Measurements from ENCODE around the gene ATXN7L1. TPM values are rescaled to one million over a fixed set of nuclear protein-coding genes. Genes with fewer than 3 reads are reported as not detected.

Gene ATXN7L1
- total RNA-seq, 1 donor from 2014 or later = 16.2 TPM

GRCh38 chr7:105872491-105872890 is 3.9 kb downstream of the ATXN7L1 start:
- H3K4me1 ChIP-seq = peaks cover 17% of the 10 kb centered on the region
- DNase-seq (ENCODE audit: extremely low spot score in 2 of 2) = no peak
- intact Hi-C loops (cut with DNase I) = no loop called here
- no peak overlapping the region for H3K27ac ChIP-seq
- no peaks in the 10 kb centered on the region for H3K36me3 ChIP-seq
- no peaks in the 10 kb centered on the region for H3K27me3 ChIP-seq
- H3K9me3 ChIP-seq = no peaks in the 10 kb centered on the region
- TF ChIP-seq POLR2A (IDR thresholded peaks at IDR 0.05) = no peak
- TF ChIP-seq, protein P1, sequence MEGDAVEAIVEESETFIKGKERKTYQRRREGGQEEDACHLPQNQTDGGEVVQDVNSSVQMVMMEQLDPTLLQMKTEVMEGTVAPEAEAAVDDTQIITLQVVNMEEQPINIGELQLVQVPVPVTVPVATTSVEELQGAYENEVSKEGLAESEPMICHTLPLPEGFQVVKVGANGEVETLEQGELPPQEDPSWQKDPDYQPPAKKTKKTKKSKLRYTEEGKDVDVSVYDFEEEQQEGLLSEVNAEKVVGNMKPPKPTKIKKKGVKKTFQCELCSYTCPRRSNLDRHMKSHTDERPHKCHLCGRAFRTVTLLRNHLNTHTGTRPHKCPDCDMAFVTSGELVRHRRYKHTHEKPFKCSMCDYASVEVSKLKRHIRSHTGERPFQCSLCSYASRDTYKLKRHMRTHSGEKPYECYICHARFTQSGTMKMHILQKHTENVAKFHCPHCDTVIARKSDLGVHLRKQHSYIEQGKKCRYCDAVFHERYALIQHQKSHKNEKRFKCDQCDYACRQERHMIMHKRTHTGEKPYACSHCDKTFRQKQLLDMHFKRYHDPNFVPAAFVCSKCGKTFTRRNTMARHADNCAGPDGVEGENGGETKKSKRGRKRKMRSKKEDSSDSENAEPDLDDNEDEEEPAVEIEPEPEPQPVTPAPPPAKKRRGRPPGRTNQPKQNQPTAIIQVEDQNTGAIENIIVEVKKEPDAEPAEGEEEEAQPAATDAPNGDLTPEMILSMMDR (IDR thresholded peaks at IDR 0.05) = no peak
- TF ChIP-seq POLR2AphosphoS5 (IDR thresholded peaks at IDR 0.05; ENCODE audit: insufficient read depth in 1 of 2, low read depth in 1 of 2) = no peak
- H3K4me3 ChIP-seq = no peak overlapping the region

DNA sequence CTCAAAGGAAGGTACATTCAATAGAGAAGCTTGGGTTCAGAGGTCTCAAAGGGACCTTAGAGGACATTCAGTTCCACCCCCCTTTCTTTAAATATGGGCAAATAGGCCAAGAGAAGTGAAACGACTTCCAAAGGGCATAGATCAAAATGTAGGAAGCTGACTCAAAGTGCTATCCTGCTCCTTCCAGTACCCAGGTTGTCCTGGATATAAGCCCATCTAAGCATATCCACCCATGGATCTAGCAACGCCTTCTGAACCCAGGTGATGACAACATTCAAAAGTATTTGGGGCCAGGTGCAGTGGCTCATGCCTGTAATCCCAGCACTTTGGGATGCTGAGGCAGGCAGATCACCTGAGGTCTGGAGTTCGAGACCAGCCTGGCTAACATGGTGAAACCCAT is 5.3 kb downstream of the ATXN7L1 start:
- H3K9me3 ChIP-seq = no peaks in the 10 kb centered on the region
- no peak overlapping the region for H3K4me3 ChIP-seq
- peaks cover 17% of the 10 kb centered on the region for H3K4me1 ChIP-seq
- no peak overlapping the region for H3K27ac ChIP-seq
- no peaks in the 10 kb centered on the region for H3K36me3 ChIP-seq
- intact Hi-C loops (cut with DNase I) = no loop called here
- TF ChIP-seq POLR2A (IDR thresholded peaks at IDR 0.05) (no peak), POLR2AphosphoS5 (IDR thresholded peaks at IDR 0.05; ENCODE audit: insufficient read depth in 1 of 2, low read depth in 1 of 2) (no peak)
- TF ChIP-seq, protein P1 (IDR thresholded peaks at IDR 0.05) = no peak
- no peaks in the 10 kb centered on the region for H3K27me3 ChIP-seq
- no peak for DNase-seq (ENCODE audit: extremely low spot score in 2 of 2)

DNA sequence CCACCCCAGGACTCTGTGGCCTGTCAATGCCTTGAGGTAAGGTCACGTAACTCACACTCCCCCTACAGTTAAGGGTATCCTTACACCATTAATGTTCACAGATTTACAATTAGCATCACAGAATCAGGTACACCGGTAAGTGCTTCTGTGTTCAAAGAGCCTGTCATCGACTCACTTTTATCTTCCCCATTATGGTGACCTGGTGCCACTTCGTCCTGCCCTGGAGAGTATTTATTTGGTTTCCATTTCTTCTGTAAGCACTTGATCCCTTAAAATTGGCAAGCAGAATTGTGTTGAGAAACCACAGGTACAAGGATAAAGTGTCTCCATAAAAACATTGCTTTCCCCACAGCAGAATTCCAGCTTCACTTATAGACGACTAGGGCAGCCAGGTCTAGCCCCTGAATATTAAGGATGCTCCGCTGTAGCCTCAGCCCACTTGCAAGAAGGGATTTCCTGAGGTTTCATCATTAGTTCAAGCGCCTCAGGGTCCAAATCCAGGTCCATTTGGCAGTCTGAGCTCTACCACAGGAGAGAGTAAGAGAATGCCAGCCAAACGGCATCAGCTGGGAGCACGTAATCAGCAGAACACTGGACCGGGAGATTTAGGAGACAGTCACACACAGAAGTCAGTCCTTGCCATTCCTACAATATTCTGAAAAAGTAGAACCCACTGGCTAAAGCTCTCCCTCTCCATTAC is 10.1 kb downstream of the ATXN7L1 start:
- TF ChIP-seq, protein P1 (IDR thresholded peaks at IDR 0.05) = no peak
- no peak for TF ChIP-seq POLR2AphosphoS5 (IDR thresholded peaks at IDR 0.05; ENCODE audit: insufficient read depth in 1 of 2, low read depth in 1 of 2)
- TF ChIP-seq POLR2A (IDR thresholded peaks at IDR 0.05) = no peak
- Histone ChIP-seq H3K9me3 (no peaks in the 10 kb centered on the region), H3K36me3 (no peaks in the 10 kb centered on the region), H3K27ac (no peak overlapping the region), H3K4me3 (no peak overlapping the region), H3K27me3 (no peaks in the 10 kb centered on the region), H3K4me1 (no peaks in the 10 kb centered on the region)
- intact Hi-C loops (cut with DNase I) = no loop called here
- DNase-seq (ENCODE audit: extremely low spot score in 2 of 2) = no peak

- TF ChIP-seq, protein P1 (IDR thresholded peaks at IDR 0.05) = no peak
- TF ChIP-seq POLR2A (IDR thresholded peaks at IDR 0.05) (no peak), POLR2AphosphoS5 (IDR thresholded peaks at IDR 0.05; ENCODE audit: insufficient read depth in 1 of 2, low read depth in 1 of 2) (no peak)
- Histone ChIP-seq H3K4me1 (no peaks in the 10 kb centered on the region), H3K36me3 (no peaks in the 10 kb centered on the region), H3K4me3 (no peak overlapping the region), H3K9me3 (no peaks in the 10 kb centered on the region), H3K27me3 (no peaks in the 10 kb centered on the region), H3K27ac (no peak overlapping the region)
- intact Hi-C loops (cut with DNase I) = no loop called here
- DNase-seq (ENCODE audit: extremely low spot score in 2 of 2) = no peak
Measured at GRCh38 chr7:105863876-105864275, 12.5 kb downstream of the ATXN7L1 start.

GRCh38 chr7:105862770-105863169 is 13.6 kb downstream of the ATXN7L1 start:
- DNase-seq (ENCODE audit: extremely low spot score in 2 of 2) = no peak
- Histone ChIP-seq H3K27ac (no peak overlapping the region), H3K36me3 (no peaks in the 10 kb centered on the region), H3K4me3 (no peak overlapping the region), H3K4me1 (no peaks in the 10 kb centered on the region), H3K27me3 (no peaks in the 10 kb centered on the region), H3K9me3 (no peaks in the 10 kb centered on the region)
- TF ChIP-seq POLR2A (IDR thresholded peaks at IDR 0.05) = no peak
- TF ChIP-seq, protein P1 (IDR thresholded peaks at IDR 0.05) = no peak
- no peak for TF ChIP-seq POLR2AphosphoS5 (IDR thresholded peaks at IDR 0.05; ENCODE audit: insufficient read depth in 1 of 2, low read depth in 1 of 2)
- intact Hi-C loops (cut with DNase I) = no loop called here
